ENCODE data around the gene BIVM. TPM values are rescaled to one million over a fixed set of nuclear protein-coding genes. Genes with fewer than 3 reads are reported as not detected.

Gene BIVM
- total RNA-seq, 2 experiments from 2014 or later, result 3.4 to 4.3 TPM

DNA sequence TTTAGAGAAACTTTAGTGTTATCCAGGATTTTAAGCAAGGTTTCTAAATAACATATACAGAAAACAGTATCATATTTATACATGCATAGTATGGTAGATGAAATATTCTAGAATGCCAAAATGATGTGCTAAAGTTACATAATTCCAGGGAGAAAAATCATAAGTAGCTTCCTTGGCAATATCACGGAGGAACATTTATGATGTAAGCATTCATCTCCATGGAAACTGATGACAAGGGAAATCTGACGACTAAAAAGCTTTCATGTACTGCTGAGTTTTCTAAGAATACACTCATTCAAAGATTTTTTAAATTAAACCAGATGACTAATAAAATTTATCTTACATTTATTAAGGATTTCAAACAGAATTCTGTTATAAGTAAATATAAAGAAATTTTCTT lies 30.0 kb upstream of the BIVM start:
- peaks cover 14% of the 10 kb centered on the region for H3K4me1 ChIP-seq (ENCODE audit: insufficient read depth, low read length)
- H3K27me3 ChIP-seq (ENCODE audit: control insufficient read depth in 1 of 2, insufficient read depth in 2 of 2, low read length in 2 of 2), result no peaks in the 10 kb centered on the region
- ChIA-PET POLR2A (interaction anchor here (0.9 kb wide), 1 partner anchor 173 kb away, joined by 3 read pairs; no protein-coding TSS in a partner anchor), CTCF (interaction anchor here (1.0 kb wide), 1 partner anchor 79 kb away, joined by 3 read pairs; no protein-coding TSS in a partner anchor)
- TF ChIP-seq, protein P1, sequence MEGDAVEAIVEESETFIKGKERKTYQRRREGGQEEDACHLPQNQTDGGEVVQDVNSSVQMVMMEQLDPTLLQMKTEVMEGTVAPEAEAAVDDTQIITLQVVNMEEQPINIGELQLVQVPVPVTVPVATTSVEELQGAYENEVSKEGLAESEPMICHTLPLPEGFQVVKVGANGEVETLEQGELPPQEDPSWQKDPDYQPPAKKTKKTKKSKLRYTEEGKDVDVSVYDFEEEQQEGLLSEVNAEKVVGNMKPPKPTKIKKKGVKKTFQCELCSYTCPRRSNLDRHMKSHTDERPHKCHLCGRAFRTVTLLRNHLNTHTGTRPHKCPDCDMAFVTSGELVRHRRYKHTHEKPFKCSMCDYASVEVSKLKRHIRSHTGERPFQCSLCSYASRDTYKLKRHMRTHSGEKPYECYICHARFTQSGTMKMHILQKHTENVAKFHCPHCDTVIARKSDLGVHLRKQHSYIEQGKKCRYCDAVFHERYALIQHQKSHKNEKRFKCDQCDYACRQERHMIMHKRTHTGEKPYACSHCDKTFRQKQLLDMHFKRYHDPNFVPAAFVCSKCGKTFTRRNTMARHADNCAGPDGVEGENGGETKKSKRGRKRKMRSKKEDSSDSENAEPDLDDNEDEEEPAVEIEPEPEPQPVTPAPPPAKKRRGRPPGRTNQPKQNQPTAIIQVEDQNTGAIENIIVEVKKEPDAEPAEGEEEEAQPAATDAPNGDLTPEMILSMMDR (IDR thresholded peaks at IDR 0.05), result no peak
- H3K36me3 Mint-ChIP-seq (ENCODE audit: low read depth), result peaks cover 3% of the 10 kb centered on the region
- no peak overlapping the region for H3K4me3 ChIP-seq (ENCODE audit: low read length)
- H3K9me3 Mint-ChIP-seq, result no peaks in the 10 kb centered on the region
- no peaks in the 10 kb centered on the region for H3K27me3 Mint-ChIP-seq
- no peaks in the 10 kb centered on the region for H3K9me3 ChIP-seq (ENCODE audit: control insufficient read depth in 1 of 2, insufficient read depth in 1 of 2, low read length in 2 of 2)
- H3K27ac Mint-ChIP-seq, result no peak overlapping the region
- H3K27ac ChIP-seq (ENCODE audit: low read depth in 1 of 2, low read length in 2 of 2), result no peak overlapping the region
- no peaks in the 10 kb centered on the region for H3K36me3 ChIP-seq (ENCODE audit: insufficient read depth, low read length)
- H3K4me3 Mint-ChIP-seq, result no peak overlapping the region
- intact Hi-C loops (cut with DNase I, micrococcal nuclease), result no loop called here
- peaks cover 31% of the 10 kb centered on the region for H3K4me1 Mint-ChIP-seq (ENCODE audit: low read depth)
- DNase-seq, result no peak
- no peak for ATAC-seq (ENCODE audit: poor library complexity)

DNA sequence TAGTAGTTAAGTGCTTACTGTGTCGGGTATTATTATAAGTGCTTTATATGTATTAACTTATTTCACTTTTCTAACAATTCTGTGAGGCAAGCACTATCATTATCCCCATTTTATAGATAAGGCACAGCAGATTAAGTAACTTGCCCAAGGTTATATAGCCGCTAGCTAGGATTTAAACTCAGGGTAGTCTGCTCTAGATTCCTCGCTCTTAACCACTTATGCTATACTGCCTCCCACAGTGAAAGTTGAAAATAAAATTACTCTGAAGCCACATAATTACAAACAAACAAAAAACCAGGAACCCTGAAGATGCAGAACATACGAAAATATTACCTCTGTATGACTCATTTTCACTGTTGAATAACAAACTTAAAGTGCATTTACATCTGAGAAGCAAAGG lies 29.2 kb upstream of the BIVM start:
- POLR2A ChIA-PET, result no interaction called here
- Mint-ChIP-seq H3K27me3 (no peaks in the 10 kb centered on the region), H3K27ac (no peak overlapping the region), H3K36me3 (ENCODE audit: low read depth) (peaks cover 4% of the 10 kb centered on the region), H3K4me1 (ENCODE audit: low read depth) (peaks cover 39% of the 10 kb centered on the region), H3K4me3 (no peak overlapping the region), H3K9me3 (no peaks in the 10 kb centered on the region)
- H3K36me3 ChIP-seq (ENCODE audit: insufficient read depth, low read length), result no peaks in the 10 kb centered on the region
- no peak overlapping the region for H3K4me3 ChIP-seq (ENCODE audit: low read length)
- DNase-seq, result no peak
- CTCF ChIA-PET, result interaction anchor here (1.0 kb wide), 1 partner anchor 78 kb away, joined by 3 read pairs; no protein-coding TSS in a partner anchor
- TF ChIP-seq, protein P1 (IDR thresholded peaks at IDR 0.05), result peak; percentile 9
- peaks cover 20% of the 10 kb centered on the region for H3K4me1 ChIP-seq (ENCODE audit: insufficient read depth, low read length)
- no peaks in the 10 kb centered on the region for H3K27me3 ChIP-seq (ENCODE audit: control insufficient read depth in 1 of 2, insufficient read depth in 2 of 2, low read length in 2 of 2)
- no peaks in the 10 kb centered on the region for H3K9me3 ChIP-seq (ENCODE audit: control insufficient read depth in 1 of 2, insufficient read depth in 1 of 2, low read length in 2 of 2)
- no peak overlapping the region for H3K27ac ChIP-seq (ENCODE audit: low read depth in 1 of 2, low read length in 2 of 2)
- intact Hi-C loops (cut with DNase I, micrococcal nuclease), result loop anchor here (1.0 to 10.0 kb wide), 5 partner anchors 85 to 377 kb away; partner anchors contain the start of gene TPP2 (in 1 of the 2)
- ATAC-seq (ENCODE audit: poor library complexity), result no peak

DNA sequence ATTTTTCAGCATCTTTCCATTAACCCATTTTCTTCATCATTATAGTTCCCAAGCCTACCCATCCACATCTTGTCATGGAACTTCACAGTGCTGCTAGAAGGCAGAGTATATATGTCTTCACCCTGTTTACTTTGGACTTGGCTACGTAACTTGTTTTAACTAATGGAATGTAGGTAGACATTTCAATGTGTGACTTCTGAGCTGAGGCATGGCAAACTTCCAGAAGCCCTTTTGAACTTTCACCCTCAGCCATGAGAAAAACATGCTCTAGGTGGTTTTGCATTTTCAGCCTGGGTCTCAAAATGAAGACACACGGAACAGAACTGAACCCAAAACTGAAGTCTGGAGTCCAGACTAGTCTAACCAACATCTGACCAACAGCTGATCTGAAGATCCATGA lies 28.5 kb upstream of the BIVM start:
- CTCF ChIA-PET, result interaction anchor here (0.6 kb wide), 1 partner anchor 30 kb away, joined by 4 read pairs; no protein-coding TSS in a partner anchor
- Mint-ChIP-seq H3K27ac (no peak overlapping the region), H3K9me3 (no peaks in the 10 kb centered on the region)

More for the DNA sequence above, 28.5 kb upstream of the BIVM start:
- H3K36me3 Mint-ChIP-seq (ENCODE audit: low read depth), result peaks cover 4% of the 10 kb centered on the region
- no peaks in the 10 kb centered on the region for H3K9me3 ChIP-seq (ENCODE audit: control insufficient read depth in 1 of 2, insufficient read depth in 1 of 2, low read length in 2 of 2)
- H3K4me3 ChIP-seq (ENCODE audit: low read length), result no peak overlapping the region
- H3K36me3 ChIP-seq (ENCODE audit: insufficient read depth, low read length), result no peaks in the 10 kb centered on the region
- peaks cover 20% of the 10 kb centered on the region for H3K4me1 ChIP-seq (ENCODE audit: insufficient read depth, low read length)
- ATAC-seq (ENCODE audit: poor library complexity) (no peak), DNase-seq (no peak)
- H3K27ac ChIP-seq (ENCODE audit: low read depth in 1 of 2, low read length in 2 of 2), result no peak overlapping the region
- no peak overlapping the region for H3K4me3 Mint-ChIP-seq
- POLR2A ChIA-PET, result no interaction called here
- intact Hi-C loops (cut with DNase I, micrococcal nuclease), result loop anchor here (1.0 to 10.0 kb wide), 5 partner anchors 86 to 378 kb away; partner anchors contain the start of gene TPP2 (in 1 of the 2)
- H3K4me1 Mint-ChIP-seq (ENCODE audit: low read depth), result peaks cover 43% of the 10 kb centered on the region
- TF ChIP-seq, protein P1 (IDR thresholded peaks at IDR 0.05), result no peak
- H3K27me3 Mint-ChIP-seq, result no peaks in the 10 kb centered on the region
- H3K27me3 ChIP-seq (ENCODE audit: control insufficient read depth in 1 of 2, insufficient read depth in 2 of 2, low read length in 2 of 2), result no peaks in the 10 kb centered on the region
